HepG2 (cell line): Measurements from ENCODE around the gene GNAI2. TPM values are rescaled to one million over a fixed set of nuclear protein-coding genes. Genes with fewer than 3 reads are reported as not detected.

ENCODE experiments used
- ARNT2 ChIP-seq: sonication (generic); formaldehyde crosslinking; IDR thresholded peaks from 2 replicates; pipeline ENCODE4 v1.8.0; 2022; ENCODE audit warnings: mild to moderate bottlenecking, low read depth, missing genetic modification reagents, moderate library complexity
- BCL6 ChIP-seq: IDR thresholded peaks from 2 replicates; pipeline ENCODE4 v1.6.1; 2016; ENCODE audit warnings: missing genetic modification reagents, missing compliant biosample characterization
- FLYWCH1 ChIP-seq: sonication (generic); formaldehyde crosslinking; IDR thresholded peaks from 2 replicates; pipeline ENCODE4 v1.8.1; 2023; ENCODE audit warnings: mild to moderate bottlenecking, missing genetic modification reagents
- FOXA1 ChIP-seq, 2 experiments: fragments of 450-650 bp in 1 of 2; sonication (generic) in 1 of 2; formaldehyde crosslinking in 1 of 2; IDR thresholded peaks; 2 replicates each; pipeline versions ENCODE4 v1.4.0 to v1.6.1; 2016 to 2020; ENCODE audit warnings: missing genetic modification reagents in 1 of 2
- MBNL3 ChIP-seq: fragments of 250-450 bp; sonication (Bioruptor Pico); conservative IDR thresholded peaks from 2 replicates; pipeline ENCODE4 v1.8.0; 2022; ENCODE audit warnings: mild to moderate bottlenecking, inconsistent platforms
- NBN ChIP-seq: fragments of 450-650 bp; conservative IDR thresholded peaks from 2 replicates; pipeline ENCODE4 v1.6.1; 2017
- NCOA2 ChIP-seq: sonication (generic); formaldehyde crosslinking; IDR thresholded peaks from 2 replicates; pipeline ENCODE4 v1.8.0; 2022; ENCODE audit warnings: inconsistent platforms
- PHF20 ChIP-seq: sonication (generic); formaldehyde crosslinking; IDR thresholded peaks from 2 replicates; pipeline ENCODE4 v1.5.0; 2020; ENCODE audit warnings: mild to moderate bottlenecking, missing genetic modification reagents
- RBM22 ChIP-seq: fragments of 200-400 bp; formaldehyde crosslinking; optimal IDR thresholded peaks from 2 replicates; pipeline ENCODE3; 2017; ENCODE audit warnings: mild to moderate bottlenecking, low read length, moderate library complexity
- RFXAP ChIP-seq: sonication (generic); formaldehyde crosslinking; IDR thresholded peaks from 2 replicates; pipeline ENCODE4 v1.4.0; 2020; ENCODE audit warnings: missing genetic modification reagents, borderline replicate concordance
- SRY ChIP-seq: sonication (generic); formaldehyde crosslinking; IDR thresholded peaks from 2 replicates; pipeline ENCODE4 v1.8.0; 2022; ENCODE audit warnings: mild to moderate bottlenecking, missing genetic modification reagents
- U2AF1 ChIP-seq: fragments of 200-400 bp; formaldehyde crosslinking; optimal IDR thresholded peaks from 2 replicates; pipeline ENCODE3; 2017; ENCODE audit warnings: mild to moderate bottlenecking, low read depth, low read length
- ZBTB21 ChIP-seq: sonication (generic); formaldehyde crosslinking; IDR thresholded peaks from 2 replicates; pipeline ENCODE4 v1.4.0; 2020; ENCODE audit warnings: missing genetic modification reagents
- ZFP36L1 ChIP-seq: sonication (generic); formaldehyde crosslinking; IDR thresholded peaks from 2 replicates; pipeline ENCODE4 v1.8.0; 2022; ENCODE audit warnings: mild to moderate bottlenecking, missing genetic modification reagents, moderate library complexity
- ZKSCAN5 ChIP-seq: sonication (generic); formaldehyde crosslinking; IDR thresholded peaks from 2 replicates; pipeline ENCODE4 v1.5.1; 2020; ENCODE audit warnings: mild to moderate bottlenecking, missing genetic modification reagents
- ZNF234 ChIP-seq: sonication (generic); formaldehyde crosslinking; conservative IDR thresholded peaks from 2 replicates; pipeline ENCODE4 v1.5.1; 2020; ENCODE audit warnings: mild to moderate bottlenecking, missing genetic modification reagents
- ZNF33B ChIP-seq: sonication (generic); formaldehyde crosslinking; IDR thresholded peaks from 2 replicates; pipeline ENCODE4 v1.5.1; 2020; ENCODE audit warnings: mild to moderate bottlenecking, missing genetic modification reagents
- ZNF558 ChIP-seq: sonication (generic); formaldehyde crosslinking; IDR thresholded peaks from 2 replicates; pipeline ENCODE4 v1.9.0; 2022; ENCODE audit warnings: mild to moderate bottlenecking, missing genetic modification reagents, borderline replicate concordance
- ZNF605 ChIP-seq: sonication (generic); formaldehyde crosslinking; IDR thresholded peaks from 2 replicates; pipeline ENCODE4 v1.8.0; 2022; ENCODE audit warnings: mild to moderate bottlenecking, missing genetic modification reagents
- ZNF7 ChIP-seq: IDR thresholded peaks from 2 replicates; pipeline ENCODE4 v1.6.1; 2016; ENCODE audit warnings: missing biosample characterization, missing genetic modification reagents
- ZNF766 ChIP-seq: sonication (generic); formaldehyde crosslinking; IDR thresholded peaks from 2 replicates; pipeline ENCODE4 v1.5.0; 2020; ENCODE audit warnings: missing genetic modification reagents, borderline replicate concordance
- ZNF850 ChIP-seq: sonication (generic); formaldehyde crosslinking; conservative IDR thresholded peaks from 2 replicates; pipeline ENCODE4 v1.9.0; 2021; ENCODE audit warnings: mild to moderate bottlenecking, missing genetic modification reagents
- polyA plus RNA-seq, 8 experiments: library from polyadenylated mRNA; depleted of rRNA in 3 of 8; stranded (reverse) in 7 of 8; unstranded in 1 of 8; fragments of >200 nt; fragmentation: Illumina TruSeq in 4 of 8; extraction: Trizol in 4 of 8; gene quantifications; 2 replicates each; pipeline versions ENCODE4 v1.2.1 to v1.2.3, GENCODE V29; 2011 to 2016; ENCODE audit warnings: low read depth in 4 of 8, missing spikeins in 1 of 8, mixed read lengths in 1 of 8; ENCODE audit not compliant: insufficient read depth in 1 of 8
- total RNA-seq, 5 experiments: library from RNA; depleted of rRNA; stranded (reverse); fragments of >200 nt; fragmentation: Illumina TruSeq; extraction: Trizol; gene quantifications; 2 replicates each; pipeline ENCODE4 v1.2.3, GENCODE V29; 2016; ENCODE audit warnings: low read depth in 1 of 5
- TF ChIP-seq, protein P1 (sequence below): sonication (generic); formaldehyde crosslinking; IDR thresholded peaks from 2 replicates; pipeline ENCODE4 v1.8.0; 2022; ENCODE audit warnings: mild to moderate bottlenecking, missing genetic modification reagents, moderate library complexity
- TF ChIP-seq, protein P2 (sequence below): sonication (generic); formaldehyde crosslinking; IDR thresholded peaks from 2 replicates; pipeline ENCODE4 v1.9.0; 2021; ENCODE audit warnings: missing genetic modification reagents, borderline replicate concordance
- TF ChIP-seq, protein P3 (sequence below): fragments of 450-650 bp; IDR thresholded peaks from 2 replicates; pipeline ENCODE4 v1.6.1; 2017
- TF ChIP-seq, protein P4 (sequence below): sonication (generic); formaldehyde crosslinking; IDR thresholded peaks from 2 replicates; pipeline ENCODE4 v1.8.1; 2023; ENCODE audit warnings: missing genetic modification reagents, inconsistent platforms, borderline replicate concordance

GNAI2 gene
- total and polyA plus RNA-seq, 2 of the 13 experiments (the other 11 are each of a cell fraction or from before 2014, with no cell fraction given) = 51.1 to 66.2 TPM

DNA sequence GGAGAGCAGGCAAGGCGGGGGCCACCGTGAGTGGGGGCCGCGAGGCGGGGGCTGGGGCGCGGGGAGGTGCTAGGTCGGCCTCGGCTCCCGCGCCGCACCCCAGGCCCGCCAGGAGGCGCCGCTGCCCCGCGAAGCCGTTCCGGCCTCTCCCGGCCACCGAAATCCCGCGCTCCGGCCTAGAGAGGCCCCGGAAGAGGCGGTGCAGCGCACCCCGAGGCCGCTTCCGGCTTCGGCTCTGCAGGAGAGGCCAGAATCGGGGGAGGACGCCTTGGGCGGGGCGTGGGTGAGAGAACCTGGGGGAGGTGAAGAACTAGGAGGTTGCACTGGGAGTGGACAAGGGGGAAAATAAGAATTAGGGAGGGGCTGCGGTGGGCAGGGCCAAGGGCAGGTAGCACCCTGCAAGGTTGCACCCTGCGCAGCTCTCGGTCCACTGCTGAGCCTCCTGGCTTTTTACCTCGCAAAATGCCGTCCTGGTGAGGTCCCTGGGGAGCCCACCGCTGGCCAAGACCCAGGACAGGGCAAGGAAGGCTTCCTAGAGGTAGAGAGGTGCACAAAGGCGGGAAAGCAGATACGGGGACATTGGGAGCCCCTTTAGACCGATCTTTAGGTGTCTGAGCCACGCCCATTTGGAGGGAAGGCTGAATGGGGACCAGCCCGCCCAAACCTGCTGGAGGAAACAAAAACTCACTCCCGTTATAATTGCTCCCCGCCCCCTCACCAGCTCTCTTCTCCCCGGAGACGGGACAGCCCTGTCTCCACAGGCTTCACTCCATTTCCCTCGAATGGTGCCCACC, 8.4 kb upstream of the GNAI2 start (continued):
- no peak for TF ChIP-seq U2AF1
- 0 out of 2 replicates have a peak, but pooled peaks have one; percentile 58 for TF ChIP-seq ZNF558 (CRISPR knock-in tag)
- peak; percentile 58; the same call in 1 of the 2 replicates for TF ChIP-seq ZFP36L1 (CRISPR knock-in tag)
- TF ChIP-seq, protein P1, sequence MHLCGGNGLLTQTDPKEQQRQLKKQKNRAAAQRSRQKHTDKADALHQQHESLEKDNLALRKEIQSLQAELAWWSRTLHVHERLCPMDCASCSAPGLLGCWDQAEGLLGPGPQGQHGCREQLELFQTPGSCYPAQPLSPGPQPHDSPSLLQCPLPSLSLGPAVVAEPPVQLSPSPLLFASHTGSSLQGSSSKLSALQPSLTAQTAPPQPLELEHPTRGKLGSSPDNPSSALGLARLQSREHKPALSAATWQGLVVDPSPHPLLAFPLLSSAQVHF (CRISPR knock-in tag) = no peak
- TF ChIP-seq BCL6 (CRISPR knock-in tag) = no peak
- no peak for TF ChIP-seq ZNF234 (CRISPR knock-in tag)
- TF ChIP-seq, protein P2, sequence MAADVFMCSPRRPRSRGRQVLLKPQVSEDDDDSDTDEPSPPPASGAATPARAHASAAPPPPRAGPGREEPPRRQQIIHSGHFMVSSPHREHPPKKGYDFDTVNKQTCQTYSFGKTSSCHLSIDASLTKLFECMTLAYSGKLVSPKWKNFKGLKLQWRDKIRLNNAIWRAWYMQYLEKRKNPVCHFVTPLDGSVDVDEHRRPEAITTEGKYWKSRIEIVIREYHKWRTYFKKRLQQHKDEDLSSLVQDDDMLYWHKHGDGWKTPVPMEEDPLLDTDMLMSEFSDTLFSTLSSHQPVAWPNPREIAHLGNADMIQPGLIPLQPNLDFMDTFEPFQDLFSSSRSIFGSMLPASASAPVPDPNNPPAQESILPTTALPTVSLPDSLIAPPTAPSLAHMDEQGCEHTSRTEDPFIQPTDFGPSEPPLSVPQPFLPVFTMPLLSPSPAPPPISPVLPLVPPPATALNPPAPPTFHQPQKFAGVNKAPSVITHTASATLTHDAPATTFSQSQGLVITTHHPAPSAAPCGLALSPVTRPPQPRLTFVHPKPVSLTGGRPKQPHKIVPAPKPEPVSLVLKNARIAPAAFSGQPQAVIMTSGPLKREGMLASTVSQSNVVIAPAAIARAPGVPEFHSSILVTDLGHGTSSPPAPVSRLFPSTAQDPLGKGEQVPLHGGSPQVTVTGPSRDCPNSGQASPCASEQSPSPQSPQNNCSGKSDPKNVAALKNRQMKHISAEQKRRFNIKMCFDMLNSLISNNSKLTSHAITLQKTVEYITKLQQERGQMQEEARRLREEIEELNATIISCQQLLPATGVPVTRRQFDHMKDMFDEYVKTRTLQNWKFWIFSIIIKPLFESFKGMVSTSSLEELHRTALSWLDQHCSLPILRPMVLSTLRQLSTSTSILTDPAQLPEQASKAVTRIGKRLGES (CRISPR knock-in tag) = no peak
- TF ChIP-seq RFXAP (CRISPR knock-in tag) = peak; percentile 71
- TF ChIP-seq SRY (CRISPR knock-in tag) = no peak
- TF ChIP-seq, protein P3, sequence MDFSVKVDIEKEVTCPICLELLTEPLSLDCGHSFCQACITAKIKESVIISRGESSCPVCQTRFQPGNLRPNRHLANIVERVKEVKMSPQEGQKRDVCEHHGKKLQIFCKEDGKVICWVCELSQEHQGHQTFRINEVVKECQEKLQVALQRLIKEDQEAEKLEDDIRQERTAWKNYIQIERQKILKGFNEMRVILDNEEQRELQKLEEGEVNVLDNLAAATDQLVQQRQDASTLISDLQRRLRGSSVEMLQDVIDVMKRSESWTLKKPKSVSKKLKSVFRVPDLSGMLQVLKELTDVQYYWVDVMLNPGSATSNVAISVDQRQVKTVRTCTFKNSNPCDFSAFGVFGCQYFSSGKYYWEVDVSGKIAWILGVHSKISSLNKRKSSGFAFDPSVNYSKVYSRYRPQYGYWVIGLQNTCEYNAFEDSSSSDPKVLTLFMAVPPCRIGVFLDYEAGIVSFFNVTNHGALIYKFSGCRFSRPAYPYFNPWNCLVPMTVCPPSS = no peak
- no peak for TF ChIP-seq ZNF33B
- TF ChIP-seq FOXA1 (IDR thresholded peaks at IDR 0.05) = no peak
- no peak for TF ChIP-seq FOXA1 (CRISPR knock-in tag; IDR thresholded peaks at IDR 0.05)
- no peak for TF ChIP-seq ZKSCAN5 (CRISPR knock-in tag)
- TF ChIP-seq ZNF605 (CRISPR knock-in tag) = peak; percentile 50
- TF ChIP-seq ZNF766 (CRISPR knock-in tag) = no peak; the same call in 1 of the 2 replicates
- peak; percentile 94 for TF ChIP-seq PHF20 (CRISPR knock-in tag)
- no peak for TF ChIP-seq NBN
- TF ChIP-seq ZNF850 (CRISPR knock-in tag) = no peak
- TF ChIP-seq RBM22 = no peak
- no peak for TF ChIP-seq MBNL3
- TF ChIP-seq ZBTB21 (CRISPR knock-in tag) = no peak
- peak; percentile 47; the same call in 1 of the 2 replicates for TF ChIP-seq NCOA2 (CRISPR knock-in tag)
- no peak for TF ChIP-seq ZNF7
- TF ChIP-seq ARNT2 (CRISPR knock-in tag) = peak; percentile 89
- TF ChIP-seq, protein P4, sequence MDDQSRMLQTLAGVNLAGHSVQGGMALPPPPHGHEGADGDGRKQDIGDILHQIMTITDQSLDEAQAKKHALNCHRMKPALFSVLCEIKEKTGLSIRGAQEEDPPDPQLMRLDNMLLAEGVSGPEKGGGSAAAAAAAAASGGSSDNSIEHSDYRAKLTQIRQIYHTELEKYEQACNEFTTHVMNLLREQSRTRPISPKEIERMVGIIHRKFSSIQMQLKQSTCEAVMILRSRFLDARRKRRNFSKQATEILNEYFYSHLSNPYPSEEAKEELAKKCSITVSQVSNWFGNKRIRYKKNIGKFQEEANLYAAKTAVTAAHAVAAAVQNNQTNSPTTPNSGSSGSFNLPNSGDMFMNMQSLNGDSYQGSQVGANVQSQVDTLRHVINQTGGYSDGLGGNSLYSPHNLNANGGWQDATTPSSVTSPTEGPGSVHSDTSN (CRISPR knock-in tag) = no peak
- no peak for TF ChIP-seq FLYWCH1
